Heart left ventricle (tissue), 13 donors: ENCODE data around the gene AKAP10.

ENCODE experiments used
- POLR2A ChIP-seq, 2 donors: fragments of 450-650 bp; IDR thresholded peaks; one replicate each; pipeline ENCODE4 v1.6.1; 2017; ENCODE audit warnings: antibody characterized with exemption in 2 of 2, mild to moderate bottlenecking in 2 of 2, moderate library complexity in 2 of 2
- TF ChIP-seq, protein P1 (sequence below), 12 donors: fragments of 200-600 bp; sonication (generic) in 4 of 12; IDR thresholded peaks; one replicate each; pipeline versions ENCODE4 v1.5.0 to v1.8.0; 2018 to 2022; ENCODE audit warnings: antibody characterized with exemption in 12 of 12, mild to moderate bottlenecking in 5 of 12
- donor health status: ischemic (EF 13 %, LVEDD 7.1; RV severe dilation, severe dysfunction).
- donor health status: DM: no; HTN: yes; CAD: no.
- donor health status: DM: no; HTN: no; CAD: no.
- donor health status: ischemic (EF 25% LVEDD 6.9; RV normal size, moderate dysfunction).
- donor health status: ischemic (EF 25% LVEDD 5.7; RV mildly dilated, moderate dysfunction).
- donor health status: ischemic (EF 35%, LVEDD 5.7; RV mildly dilated, moderate dysfunction).
- donor health status: nonischemic (EF 11% LVEDD 7.7; RV severe dilation, severe dysfunction).
- donor health status: DM: yes; HTN: yes; CAD: no.
- donor health status: PGD.
- donor health status: ischemic (EF 29% LVEDD 5.4; RV normal size, mild dysfunction).
- donor health status: nonischemic (EF 23%, LVEDD 6.1; RV moderate dilation, normal function).

DNA sequence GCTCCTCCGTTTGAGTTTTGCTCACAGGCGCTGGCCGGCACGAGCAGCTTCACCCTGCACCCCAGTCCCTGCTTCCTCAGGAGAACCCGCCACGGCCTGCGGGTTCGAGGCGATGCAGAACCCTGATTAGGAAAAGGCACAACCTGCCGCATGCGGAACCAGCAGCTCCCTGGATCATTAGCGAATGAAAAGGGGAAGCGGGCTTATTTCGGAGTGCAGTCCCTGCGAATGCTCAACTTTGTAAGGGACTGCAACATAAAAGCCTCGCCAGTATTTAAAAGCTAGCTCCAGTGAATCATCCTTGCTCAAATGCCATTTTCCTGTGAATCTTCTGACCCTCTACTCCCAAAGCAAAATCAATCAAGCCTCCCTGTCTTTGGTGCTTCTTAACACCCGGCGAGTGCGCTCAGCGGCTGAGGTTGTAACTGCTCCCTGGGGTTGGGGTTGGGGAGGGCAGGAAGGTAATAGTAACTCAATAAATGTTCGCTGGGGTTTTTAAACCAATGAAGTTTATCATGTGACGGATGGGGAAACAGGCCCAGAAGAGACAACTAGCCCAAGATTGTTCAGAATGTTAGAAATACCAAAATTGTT is 678 bp upstream of the AKAP10 start:
- TF ChIP-seq, protein P1, sequence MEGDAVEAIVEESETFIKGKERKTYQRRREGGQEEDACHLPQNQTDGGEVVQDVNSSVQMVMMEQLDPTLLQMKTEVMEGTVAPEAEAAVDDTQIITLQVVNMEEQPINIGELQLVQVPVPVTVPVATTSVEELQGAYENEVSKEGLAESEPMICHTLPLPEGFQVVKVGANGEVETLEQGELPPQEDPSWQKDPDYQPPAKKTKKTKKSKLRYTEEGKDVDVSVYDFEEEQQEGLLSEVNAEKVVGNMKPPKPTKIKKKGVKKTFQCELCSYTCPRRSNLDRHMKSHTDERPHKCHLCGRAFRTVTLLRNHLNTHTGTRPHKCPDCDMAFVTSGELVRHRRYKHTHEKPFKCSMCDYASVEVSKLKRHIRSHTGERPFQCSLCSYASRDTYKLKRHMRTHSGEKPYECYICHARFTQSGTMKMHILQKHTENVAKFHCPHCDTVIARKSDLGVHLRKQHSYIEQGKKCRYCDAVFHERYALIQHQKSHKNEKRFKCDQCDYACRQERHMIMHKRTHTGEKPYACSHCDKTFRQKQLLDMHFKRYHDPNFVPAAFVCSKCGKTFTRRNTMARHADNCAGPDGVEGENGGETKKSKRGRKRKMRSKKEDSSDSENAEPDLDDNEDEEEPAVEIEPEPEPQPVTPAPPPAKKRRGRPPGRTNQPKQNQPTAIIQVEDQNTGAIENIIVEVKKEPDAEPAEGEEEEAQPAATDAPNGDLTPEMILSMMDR (IDR thresholded peaks at IDR 0.05), result no peak
- no peak for TF ChIP-seq POLR2A (IDR thresholded peaks at IDR 0.05)
